NCI-H146 treated with DMSO at 0.1 percent for 48 hours (cell line): Measurements from ENCODE around the gene COL13A1.

ENCODE experiments used
- DNase-seq: peaks from one replicate; lab custom pipeline; 2025; ENCODE audit not compliant: unreplicated experiment; lab: John Stamatoyannopoulos, UW

Gene COL13A1

DNA sequence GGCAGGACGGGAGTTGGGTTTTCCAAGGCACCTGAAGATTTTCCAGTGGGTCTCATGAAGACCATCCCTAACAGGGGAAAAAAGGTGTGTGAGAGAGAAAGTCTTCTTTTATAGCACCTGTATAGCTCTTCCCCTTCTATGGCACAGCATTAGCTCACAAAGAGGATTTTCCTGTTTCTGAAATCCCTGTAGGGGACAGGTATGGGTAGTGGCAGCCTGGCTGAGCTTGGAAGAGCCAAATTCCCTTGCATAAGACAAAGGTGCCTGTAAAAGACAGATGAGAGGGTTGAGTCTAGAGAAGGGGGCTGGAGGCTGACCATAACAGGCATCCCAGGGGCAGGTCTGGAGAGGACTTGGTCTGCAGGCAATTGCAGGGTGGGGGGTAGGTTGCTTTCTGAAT is 63.7 kb downstream of the COL13A1 start:
- DNase-seq = no peak

DNA sequence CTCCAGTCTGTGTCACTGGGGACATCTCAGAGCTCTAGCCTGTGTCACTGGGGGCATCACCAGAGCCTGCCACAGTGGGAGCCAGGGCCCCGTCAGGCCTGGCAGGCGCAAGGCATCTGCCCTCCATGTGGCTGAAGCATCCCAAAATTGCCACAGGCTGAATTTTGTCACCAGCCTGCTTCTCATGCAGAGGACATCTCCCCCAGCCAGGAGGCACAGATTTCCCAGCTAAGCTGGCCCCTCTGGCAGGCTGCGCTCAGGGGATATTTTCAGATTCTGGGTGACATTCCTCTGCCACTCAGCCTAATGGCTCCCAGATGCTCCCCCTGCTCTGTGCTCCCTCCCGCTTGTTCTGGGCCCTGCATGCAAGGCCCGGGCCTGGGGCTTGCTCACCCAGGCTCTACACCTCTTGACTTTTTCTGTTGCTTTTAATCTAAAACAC is 64.6 kb downstream of the COL13A1 start:
- DNase-seq = no peak

DNA sequence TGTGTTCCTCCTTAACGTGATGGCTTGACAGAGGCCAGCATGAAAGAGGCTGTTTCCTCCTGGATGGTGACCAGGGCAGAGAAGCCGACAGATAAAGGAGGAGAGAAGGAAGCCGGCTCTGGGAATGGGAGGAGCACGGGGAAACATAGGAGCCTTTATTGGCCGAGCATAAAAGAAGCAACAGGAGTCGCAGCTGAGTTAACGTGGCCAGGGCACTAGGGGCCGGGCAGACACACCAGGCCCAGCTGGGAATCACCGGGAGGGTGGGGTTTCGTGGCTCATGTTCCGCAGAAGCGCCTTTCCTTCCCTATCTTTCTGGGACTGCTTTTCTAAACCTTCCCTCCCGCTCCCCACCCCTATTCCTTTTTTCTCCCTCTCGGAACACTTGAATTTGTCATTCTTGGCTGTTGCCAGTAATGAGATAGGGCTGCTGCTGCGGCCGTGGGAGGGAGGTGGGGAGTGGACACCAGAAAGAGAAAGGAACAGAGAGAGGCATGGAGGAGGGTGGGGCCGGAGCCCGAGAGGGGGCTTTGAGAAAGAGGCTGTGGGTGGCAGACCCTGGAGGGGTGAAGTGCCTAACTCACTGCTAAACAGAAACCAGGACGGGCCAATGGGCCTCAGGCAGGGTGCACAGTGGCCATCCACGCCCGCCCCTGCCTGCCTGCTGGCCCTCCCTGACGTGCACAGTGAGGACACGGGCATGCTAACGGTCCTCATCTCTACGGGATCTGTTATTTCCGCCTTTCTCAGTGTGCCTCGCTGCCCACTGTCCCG is 65.2 kb downstream of the COL13A1 start:
- peak; percentile 48 for DNase-seq

DNA sequence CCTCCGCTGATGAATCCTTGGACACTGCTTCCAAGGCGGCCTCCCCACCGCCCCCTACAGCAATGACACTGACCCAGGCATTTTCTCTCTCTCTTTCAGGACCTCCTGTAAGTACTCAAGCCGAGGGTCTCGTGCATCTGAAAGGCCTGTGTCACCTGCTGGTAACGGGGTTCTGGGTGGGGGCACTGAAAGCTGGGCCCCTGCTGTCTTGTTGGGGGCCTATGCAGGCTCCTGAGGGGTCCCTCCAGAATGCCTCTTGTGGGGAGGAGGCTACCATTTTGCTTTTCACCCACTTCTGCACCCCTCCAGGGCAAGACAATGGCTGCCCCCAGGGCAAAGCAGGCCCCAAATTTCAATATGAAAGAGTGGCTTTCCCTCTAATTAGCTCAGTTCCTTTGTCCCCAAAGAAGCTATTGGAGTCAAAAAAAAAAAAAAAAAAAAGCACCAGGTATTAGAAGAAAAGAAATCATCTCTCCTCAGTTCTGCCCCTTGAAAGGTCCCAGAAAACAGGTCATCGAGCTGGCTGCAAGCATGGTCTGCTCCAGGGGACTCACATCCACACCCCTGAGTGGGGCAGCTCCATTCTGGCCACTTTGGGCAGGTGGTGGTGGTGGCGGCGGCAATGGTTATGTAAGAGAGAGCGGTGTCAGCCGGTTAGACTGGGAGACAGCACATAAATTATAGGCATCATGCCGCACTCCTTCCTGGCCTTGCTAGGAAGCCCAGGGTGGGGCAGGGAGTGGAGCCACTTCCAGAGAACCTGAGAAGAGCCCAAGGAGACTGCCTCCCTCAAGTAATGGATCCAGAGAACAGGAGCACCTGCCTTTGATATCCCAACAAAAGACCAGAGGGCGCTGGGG is 66.2 kb downstream of the COL13A1 start:
- no peak for DNase-seq

DNA sequence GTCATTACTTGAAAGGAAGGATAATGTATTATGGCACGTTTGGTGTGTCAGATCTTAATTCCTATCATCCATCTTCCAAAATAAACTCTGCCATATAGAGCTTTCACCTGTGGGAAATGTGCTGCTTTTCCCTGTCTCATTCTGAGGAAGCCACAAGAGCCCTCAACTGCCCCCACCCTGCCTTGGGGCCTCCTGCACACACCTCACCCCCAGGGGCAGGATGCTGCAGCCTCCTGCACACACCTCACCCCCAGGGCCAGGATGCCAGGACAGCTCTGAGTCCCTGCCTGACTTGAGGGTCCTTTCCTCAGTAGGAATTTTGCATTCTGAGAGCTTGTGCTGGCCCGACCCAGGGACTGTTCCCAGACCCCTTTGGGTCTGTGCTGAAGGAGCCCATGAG is 67.1 kb downstream of the COL13A1 start:
- DNase-seq = no peak

DNA sequence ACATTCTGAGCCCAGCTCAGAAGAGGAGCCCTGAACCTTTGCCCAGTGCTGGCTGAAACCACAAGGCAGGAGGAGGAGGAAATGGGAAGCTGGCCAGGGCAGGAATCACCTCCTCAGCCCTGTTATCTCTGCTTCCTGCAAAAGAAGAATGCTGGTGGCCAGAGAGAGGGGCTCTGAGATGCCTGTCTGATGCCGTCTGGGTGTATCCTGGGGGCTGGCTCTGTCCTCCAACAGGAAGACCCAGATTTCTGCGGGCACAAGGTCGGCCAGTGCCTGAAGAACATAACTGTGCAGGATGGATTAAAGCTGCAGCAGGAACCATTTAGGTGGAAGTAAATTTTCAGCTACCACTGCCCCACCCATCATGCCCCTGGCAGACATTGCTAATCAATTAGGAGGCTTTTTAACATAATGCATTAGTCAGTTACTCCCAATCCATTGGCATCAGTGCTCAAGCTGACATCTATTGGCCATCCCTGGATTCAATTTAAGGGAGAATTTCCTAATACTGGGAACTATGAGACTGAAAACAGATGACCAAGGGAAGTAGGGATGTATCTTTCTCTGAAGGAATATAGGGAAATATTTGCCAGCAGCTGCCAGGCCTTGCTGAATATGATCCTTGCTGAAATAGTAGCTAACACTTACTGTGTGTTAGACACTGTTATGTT is 67.7 kb downstream of the COL13A1 start:
- no peak for DNase-seq

DNA sequence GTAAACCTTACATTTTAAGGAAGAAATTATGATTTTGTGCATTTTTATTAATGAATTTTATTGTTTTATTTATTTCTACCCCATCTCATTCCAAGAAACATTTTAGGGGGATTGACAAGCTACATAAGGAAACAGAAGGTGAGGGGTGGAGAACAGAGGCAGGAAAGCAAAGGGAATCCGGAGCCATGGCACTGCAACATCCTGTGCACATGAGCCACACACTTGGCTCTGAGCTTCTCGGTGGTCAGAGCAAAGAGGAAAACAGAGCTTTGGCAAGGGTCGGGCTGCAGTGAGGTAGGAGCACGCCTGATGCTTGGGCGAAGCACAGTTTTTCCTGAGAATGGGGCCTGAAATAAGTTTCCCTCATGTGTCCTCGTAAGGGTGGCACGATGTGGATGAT is 68.9 kb downstream of the COL13A1 start:
- no peak for DNase-seq

DNA sequence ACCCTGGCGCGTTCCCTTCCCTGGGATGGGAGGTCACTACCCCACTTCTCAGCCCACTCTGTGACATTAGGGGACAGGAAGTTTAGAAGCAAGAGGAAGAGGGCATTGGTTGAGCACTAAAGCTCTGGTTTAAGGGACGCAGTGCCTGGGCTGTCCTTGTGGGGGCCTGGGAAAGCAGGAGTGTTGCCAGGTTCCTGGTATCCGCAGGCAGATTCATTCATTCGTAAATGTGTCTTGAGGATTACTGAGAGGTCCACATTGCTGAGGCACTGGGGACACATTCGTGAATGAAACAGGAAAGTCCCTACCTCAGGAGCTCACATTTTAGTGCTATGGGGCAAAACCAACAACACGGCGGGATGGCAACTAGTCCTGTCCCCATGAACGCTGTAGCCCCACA is 69.4 kb downstream of the COL13A1 start:
- no peak for DNase-seq

DNA sequence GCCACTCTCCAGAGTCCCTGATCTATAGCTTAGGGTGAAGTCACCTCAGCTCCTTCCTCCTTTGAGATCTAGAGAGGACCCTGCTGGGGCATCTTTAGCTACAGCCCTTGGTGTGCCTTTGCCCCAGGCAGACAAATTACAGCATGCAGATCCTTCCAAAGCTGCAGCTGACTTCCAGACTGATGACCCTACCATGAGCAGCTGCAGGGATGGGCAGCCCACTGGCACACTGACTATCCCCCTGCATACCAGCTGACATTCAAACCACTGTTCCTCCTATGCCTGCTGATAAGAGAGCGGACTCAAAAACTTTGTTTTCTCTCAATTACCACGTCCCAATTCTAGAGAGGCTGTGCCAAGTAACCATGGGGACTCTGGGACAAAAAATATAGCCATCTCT is 70.6 kb downstream of the COL13A1 start:
- no peak for DNase-seq

DNA sequence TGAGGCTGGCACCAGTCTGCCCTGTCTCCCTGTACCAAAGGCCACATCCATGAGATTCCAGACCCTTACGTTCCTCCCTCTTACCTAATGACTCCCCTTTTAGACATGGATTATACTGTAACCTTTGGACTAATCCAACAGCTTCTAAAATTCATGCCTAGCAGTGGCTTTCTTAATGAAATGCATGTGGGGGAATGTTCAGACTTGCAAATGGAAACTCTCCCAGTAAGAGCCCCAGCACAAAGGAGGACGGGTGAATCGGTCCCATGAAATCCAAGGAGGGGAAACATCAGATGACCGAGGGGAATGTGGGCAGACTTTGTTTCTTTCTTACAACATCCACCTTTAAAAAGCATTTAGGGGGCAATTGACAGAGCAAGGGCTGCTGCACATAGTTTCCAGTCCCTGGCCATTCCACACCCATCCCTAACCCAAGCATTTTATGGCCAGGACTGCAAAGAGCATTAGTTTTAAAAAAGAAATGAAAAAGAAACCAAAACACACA is 71.5 kb downstream of the COL13A1 start:
- no peak for DNase-seq

DNA sequence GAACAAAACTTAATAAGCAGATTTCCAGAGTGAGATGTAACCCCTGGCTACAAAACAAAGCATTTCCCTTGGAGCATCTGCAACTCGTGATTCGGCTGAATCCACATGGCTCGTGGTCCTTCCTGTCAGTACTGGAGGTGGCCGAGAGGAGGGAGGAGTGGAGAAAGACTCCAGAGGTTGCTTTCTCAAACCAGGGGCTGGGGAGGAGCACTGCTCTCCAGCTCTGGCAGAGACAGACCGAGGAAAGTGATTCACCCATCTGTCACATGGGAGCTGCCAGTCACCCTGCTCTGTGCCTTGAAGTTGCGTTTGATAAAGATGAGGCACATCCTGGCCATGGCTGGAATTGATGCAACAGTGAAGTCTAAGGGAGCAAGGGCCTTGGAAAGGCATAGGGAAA is 72.7 kb downstream of the COL13A1 start:
- no peak for DNase-seq

DNA sequence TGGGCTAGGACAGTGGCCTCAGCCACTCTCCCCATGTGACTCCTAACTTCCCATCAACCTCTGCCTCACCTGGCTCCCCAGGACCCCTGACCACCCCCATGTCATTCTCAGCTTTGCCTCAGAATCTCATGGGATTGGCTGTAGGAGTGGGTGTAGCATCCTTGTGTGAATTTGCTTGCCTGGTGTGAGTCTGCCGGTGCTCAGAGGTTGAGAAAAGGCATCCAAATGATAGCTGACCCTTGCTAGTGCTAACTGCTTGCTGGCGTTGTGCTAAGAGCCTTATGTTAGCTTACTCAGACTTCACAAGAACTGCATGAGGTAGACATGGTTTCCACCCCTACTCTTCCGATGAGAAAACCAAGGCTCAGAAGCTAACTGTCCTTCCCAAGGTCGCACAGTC is 74.2 kb downstream of the COL13A1 start:
- no peak for DNase-seq

DNA sequence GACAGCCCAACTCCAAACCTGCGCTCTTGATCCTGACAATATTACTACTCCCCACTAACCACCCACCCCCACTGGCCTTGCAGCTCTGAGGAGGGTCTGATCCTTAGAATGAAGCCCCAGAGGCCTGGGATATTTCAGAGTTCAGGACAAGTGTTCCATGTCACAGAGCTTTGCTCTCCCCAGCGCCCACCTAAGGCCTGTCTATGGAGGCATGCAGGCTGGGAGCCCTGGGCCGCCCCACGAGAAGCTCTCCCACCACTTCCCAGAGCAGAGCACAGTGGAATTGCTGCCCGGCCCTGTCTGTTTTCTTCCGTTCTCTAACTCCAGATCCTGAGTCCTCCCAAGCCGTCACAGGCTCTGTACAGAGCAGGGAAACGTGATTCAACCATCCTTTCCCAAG is 74.6 kb downstream of the COL13A1 start:
- DNase-seq = no peak

DNA sequence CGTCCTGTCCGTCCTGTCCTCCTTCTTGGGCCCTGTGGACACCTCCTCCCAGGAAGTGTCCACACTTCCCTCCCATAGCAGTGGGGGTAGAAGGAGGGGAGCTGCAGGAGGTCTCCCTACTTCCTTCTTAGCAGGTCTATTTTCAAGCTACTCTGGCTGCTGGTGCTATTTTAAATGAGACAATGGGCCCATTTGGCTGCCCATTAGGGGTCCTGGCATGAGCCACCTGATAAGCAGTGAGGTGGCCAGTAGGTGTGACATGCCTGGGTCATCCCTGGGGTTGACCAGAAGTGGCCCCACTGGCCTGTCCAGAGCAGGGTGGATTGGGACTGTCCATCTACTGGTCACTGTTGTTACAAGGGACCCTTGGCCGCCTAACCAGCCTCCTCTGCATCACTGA is 75.2 kb downstream of the COL13A1 start:
- DNase-seq = no peak

DNA sequence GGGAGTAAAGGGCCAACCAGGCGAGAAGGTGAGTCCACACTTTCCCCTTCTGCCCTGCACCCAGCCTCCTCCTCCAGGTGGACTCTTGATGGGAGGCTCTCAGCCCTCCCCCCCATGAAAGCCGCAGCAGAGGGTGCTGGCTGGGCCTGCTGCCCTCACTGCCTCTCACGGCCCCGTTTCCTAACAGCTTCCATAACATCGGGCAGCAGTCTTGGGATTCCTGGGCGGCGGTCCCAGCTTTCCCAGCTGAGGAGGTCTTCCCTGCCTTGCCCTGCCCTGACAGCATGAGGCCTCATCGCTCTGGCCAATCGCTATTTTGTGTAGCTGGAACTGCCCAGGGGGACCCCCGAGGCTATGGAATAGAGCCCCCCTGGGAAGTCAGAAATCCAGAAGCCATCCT is 76.3 kb downstream of the COL13A1 start:
- DNase-seq = no peak

DNA sequence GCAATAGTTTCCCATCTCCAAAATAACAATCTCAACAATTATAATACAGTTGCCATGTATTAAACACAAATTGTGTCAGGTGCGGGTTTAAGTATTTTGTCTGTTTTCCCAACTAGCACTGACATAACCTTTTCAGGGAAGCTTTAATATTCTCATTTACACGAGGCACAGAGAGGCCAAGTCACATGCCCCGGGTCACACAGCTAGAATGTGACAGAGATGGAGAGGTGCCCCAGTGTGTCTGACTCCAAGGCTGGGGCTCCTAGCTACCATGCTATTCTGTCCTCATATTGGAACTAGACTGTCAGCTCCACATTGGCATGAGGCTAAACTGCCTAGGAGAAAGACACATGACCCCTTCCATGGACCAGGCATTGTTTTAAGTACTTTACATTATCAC is 77.2 kb downstream of the COL13A1 start:
- DNase-seq = no peak

DNA sequence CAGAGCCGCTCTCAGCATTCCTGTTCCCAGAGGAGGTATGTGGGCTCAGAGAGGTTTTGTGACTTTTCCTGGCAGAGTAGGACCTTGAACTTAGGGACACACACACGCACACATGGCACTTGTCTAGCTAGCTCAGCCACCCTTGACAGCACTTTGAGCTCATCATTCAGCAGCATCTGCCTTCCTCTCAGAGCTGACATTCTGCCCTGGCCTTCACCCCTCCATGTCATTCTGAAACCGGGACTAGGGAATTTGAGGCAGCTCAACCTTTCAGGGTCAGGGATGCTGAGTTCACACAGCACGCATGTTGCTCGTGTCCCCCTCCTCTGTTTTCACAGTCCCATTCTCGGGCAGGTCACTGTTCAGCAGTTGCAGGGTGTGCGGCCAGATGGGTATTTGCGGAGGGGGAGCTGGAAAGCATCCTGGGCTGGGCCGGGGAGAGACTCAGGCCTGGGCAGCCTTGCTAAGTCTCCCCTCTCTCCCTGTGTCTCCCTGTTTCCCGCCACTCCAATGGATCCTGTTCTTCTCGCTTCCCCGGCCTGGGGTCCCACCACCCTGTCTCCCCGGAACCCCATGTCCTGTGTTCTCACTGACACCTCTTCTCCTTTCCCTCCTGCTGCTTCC is 78.0 kb downstream of the COL13A1 start:
- DNase-seq = no peak

DNA sequence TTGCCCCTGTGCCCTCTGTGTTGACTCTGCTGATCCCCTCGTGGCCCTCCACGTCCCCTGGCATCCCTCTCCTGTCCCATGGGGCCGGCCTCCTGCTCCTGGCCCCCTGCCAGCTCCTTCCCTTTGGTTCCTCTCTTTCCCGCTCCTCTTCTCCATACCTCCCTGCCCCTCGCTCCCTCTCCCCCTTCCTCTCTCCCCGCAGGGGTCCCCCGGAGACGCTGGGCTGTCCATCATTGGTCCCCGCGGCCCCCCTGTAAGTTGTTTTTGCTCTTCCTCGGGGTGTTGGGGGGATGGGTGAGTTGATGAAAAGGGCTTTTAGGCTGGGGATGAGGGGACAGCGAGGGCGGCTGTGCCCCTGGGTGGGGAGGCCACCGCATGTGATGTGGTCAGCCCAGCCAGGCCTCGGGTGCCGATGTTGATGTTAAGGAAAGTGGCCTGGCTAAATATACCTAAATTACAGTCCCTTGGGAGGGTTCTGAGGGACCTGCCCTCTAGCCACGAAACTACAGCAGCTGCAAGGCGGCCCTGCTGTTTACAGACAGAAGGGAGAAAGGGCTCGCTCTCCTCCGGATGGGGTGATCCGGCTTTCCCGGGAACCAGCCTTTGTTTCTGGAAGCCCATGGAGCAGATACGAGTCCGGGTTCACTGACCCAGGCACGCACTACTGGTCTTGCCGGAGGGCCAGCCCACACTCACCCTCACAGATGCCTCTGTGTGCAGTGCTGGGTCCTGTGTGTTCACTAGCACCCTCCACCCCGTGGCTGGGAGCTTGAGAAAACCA is 78.8 kb downstream of the COL13A1 start:
- DNase-seq = no peak

DNA sequence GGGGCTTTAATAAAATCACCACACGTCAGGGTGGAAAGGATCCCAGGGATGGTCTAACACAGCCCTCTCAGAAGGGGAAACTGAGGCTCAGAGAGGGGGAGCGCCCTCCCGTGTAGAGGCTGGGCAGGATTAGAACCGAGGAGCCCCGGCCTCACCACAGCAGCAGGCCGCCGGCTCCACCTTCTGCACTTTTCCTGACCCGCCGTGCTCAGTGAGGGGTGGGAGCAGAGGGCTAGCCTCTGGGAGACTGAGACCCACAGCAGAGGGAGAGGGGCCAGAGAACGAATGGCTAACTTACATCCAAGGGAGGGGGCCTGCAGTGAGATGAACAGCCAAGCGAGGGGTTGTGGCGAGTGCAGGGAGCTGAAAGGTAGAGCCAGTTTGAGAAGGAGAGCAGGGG is 79.5 kb downstream of the COL13A1 start:
- DNase-seq = no peak

DNA sequence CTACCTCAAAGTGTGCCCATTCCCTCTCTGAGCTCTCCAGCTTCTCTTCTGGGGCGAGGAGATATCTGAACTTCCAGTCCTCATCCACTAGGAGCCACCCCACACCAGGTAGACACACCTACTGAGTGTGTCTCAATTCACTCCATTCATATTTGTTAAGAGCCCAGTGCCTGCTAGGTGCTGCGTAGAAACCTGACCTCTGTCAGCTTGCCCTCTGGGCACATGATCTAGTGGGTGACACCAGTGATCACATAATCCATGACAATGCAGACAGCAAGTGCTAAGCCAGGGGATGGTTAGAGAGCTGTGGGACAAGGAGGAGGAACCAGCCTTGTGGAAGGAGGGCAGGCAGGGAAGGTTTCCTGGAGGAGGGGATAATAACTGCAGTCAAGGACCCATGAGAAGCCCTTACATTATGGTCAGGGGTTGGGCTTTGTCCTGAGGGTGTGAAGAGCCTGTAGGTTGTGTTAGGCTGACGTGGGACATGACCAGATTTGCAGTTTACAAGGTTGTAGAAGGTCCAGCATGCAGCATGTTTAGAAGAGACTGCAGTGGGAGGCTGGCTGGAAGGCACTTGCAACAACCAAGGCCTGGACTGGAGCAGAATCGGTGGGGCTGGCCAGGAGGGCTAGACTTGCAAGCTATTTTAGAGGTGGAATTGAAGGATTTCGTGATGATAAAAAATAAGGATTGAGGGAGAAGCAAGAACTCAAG is 81.8 kb downstream of the COL13A1 start:
- DNase-seq = peak; percentile 32
